IPS DF 6.9 (cell line): ENCODE data around the gene CCL2.

Experiments
- DNase-seq: peaks from one replicate; pipeline ENCODE4 v3.0.0-alpha.2; 2013; ENCODE audit warnings: low read depth, low spot score
- H3K27ac ChIP-seq: one replicate; pipeline ENCODE4 v1.5.1; 2013; ENCODE audit warnings: low read length, control low read depth
- H3K27me3 ChIP-seq: 2 replicates; pipeline ENCODE4 v1.6.1; 2013; ENCODE audit warnings: mild to moderate bottlenecking, low read length; ENCODE audit not compliant: control insufficient read depth, insufficient read depth
- H3K36me3 ChIP-seq: 2 replicates; pipeline ENCODE4 v1.6.1; 2013; ENCODE audit warnings: low read length; ENCODE audit not compliant: control insufficient read depth, insufficient read depth
- H3K4me1 ChIP-seq: 2 replicates; pipeline ENCODE4 v1.6.1; 2013; ENCODE audit warnings: low read length; ENCODE audit not compliant: control insufficient read depth, insufficient read depth
- H3K4me3 ChIP-seq: 2 replicates; pipeline ENCODE4 v1.5.1; 2013; ENCODE audit warnings: mild to moderate bottlenecking, low read length
- H3K9me3 ChIP-seq: 2 replicates; pipeline ENCODE4 v1.6.1; 2013; ENCODE audit warnings: low read length, inconsistent platforms; ENCODE audit not compliant: control insufficient read depth, insufficient read depth
- WGBS: extraction: QIAGEN DNeasy Blood & Tissue Kit; methylation state at CpG from one replicate; pipeline ENCODE4 v1.1.7; 2013; ENCODE audit warnings: mixed read lengths, missing lambda C conversion rate; ENCODE audit not compliant: insufficient read length, insufficient coverage; 5-methylcytosine and 5-hydroxymethylcytosine counted together

CCL2 gene

GRCh38 chr17:34254651-34255380 lies at the start of gene CCL2:
CCL2 (plus strand) TSS chr17:34255285; CDS start chr17:34255350, 65 bp downstream.
- H3K27ac ChIP-seq, result no peak within 1 kb of the TSS
- peak within 1 kb of the TSS; percentile 19; the same call in 1 of the 2 replicates for H3K4me3 ChIP-seq
- peaks cover 8% of the 10 kb centered on the region; the same call in 1 of the 2 replicates for H3K4me1 ChIP-seq
- WGBS, result no CpG with 5 or more reads among the region's 11 CpGs
- peak; percentile 60 for DNase-seq
- H3K27me3 ChIP-seq, result no peaks in the 10 kb centered on the region
- no peaks in the 10 kb centered on the region for H3K36me3 ChIP-seq
- no peaks in the 10 kb centered on the region for H3K9me3 ChIP-seq

- Histone ChIP-seq H3K4me1 (no peaks in the 10 kb centered on the region), H3K9me3 (no peaks in the 10 kb centered on the region), H3K27ac (no peak overlapping the region), H3K27me3 (no peaks in the 10 kb centered on the region), H3K36me3 (no peaks in the 10 kb centered on the region), H3K4me3 (no peak overlapping the region)
- no peak for DNase-seq
- no CpG with 5 or more reads among the region's 1 CpG for WGBS
Observed at GRCh38 chr17:34205401-34205800, 49.7 kb upstream of the CCL2 start.

- WGBS, result no CpG with 5 or more reads among the region's 3 CpGs
- Histone ChIP-seq H3K4me3 (no peak overlapping the region), H3K4me1 (no peaks in the 10 kb centered on the region), H3K9me3 (no peaks in the 10 kb centered on the region), H3K36me3 (no peaks in the 10 kb centered on the region), H3K27me3 (no peaks in the 10 kb centered on the region), H3K27ac (no peak overlapping the region)
- no peak for DNase-seq
Observed at GRCh38 chr17:34206569-34206968, 48.5 kb upstream of the CCL2 start.

- Histone ChIP-seq H3K27ac (no peak overlapping the region), H3K4me3 (no peak overlapping the region), H3K4me1 (no peaks in the 10 kb centered on the region), H3K36me3 (no peaks in the 10 kb centered on the region), H3K27me3 (no peaks in the 10 kb centered on the region), H3K9me3 (no peaks in the 10 kb centered on the region)
- no CpG with 5 or more reads among the region's 2 CpGs for WGBS
- DNase-seq, result no peak
Observed at GRCh38 chr17:34207572-34207971, 47.5 kb upstream of the CCL2 start.

- no CpG with 5 or more reads among the region's 1 CpG for WGBS
- DNase-seq, result no peak
- Histone ChIP-seq H3K27me3 (no peaks in the 10 kb centered on the region), H3K9me3 (no peaks in the 10 kb centered on the region), H3K4me1 (no peaks in the 10 kb centered on the region), H3K4me3 (no peak overlapping the region), H3K27ac (no peak overlapping the region), H3K36me3 (no peaks in the 10 kb centered on the region)
Observed at GRCh38 chr17:34218748-34219147, 36.3 kb upstream of the CCL2 start.

- no peaks in the 10 kb centered on the region for H3K27me3 ChIP-seq
- no CpG with 5 or more reads among the region's 2 CpGs for WGBS
- no peaks in the 10 kb centered on the region for H3K36me3 ChIP-seq
- H3K4me1 ChIP-seq, result no peaks in the 10 kb centered on the region
- H3K4me3 ChIP-seq, result no peak overlapping the region
- no peak overlapping the region for H3K27ac ChIP-seq
- DNase-seq, result no peak
- no peaks in the 10 kb centered on the region for H3K9me3 ChIP-seq
Observed at GRCh38 chr17:34219405-34219804, 35.7 kb upstream of the CCL2 start.

GRCh38 chr17:34220045-34220751 lies 34.9 kb upstream of the CCL2 start:
- no peak overlapping the region for H3K4me3 ChIP-seq
- H3K4me1 ChIP-seq, result no peaks in the 10 kb centered on the region
- DNase-seq, result no peak
- H3K27ac ChIP-seq, result no peak overlapping the region
- no peaks in the 10 kb centered on the region for H3K36me3 ChIP-seq
- no CpG with 5 or more reads among the region's 2 CpGs for WGBS
- H3K27me3 ChIP-seq, result no peaks in the 10 kb centered on the region
- no peaks in the 10 kb centered on the region for H3K9me3 ChIP-seq

GRCh38 chr17:34220752-34221395 lies 34.2 kb upstream of the CCL2 start:
- H3K27ac ChIP-seq, result no peak overlapping the region
- H3K4me3 ChIP-seq, result no peak overlapping the region
- WGBS, result no CpG with 5 or more reads among the region's 5 CpGs
- no peaks in the 10 kb centered on the region for H3K36me3 ChIP-seq
- H3K4me1 ChIP-seq, result no peaks in the 10 kb centered on the region
- H3K9me3 ChIP-seq, result no peaks in the 10 kb centered on the region
- H3K27me3 ChIP-seq, result no peaks in the 10 kb centered on the region
- DNase-seq, result no peak

GRCh38 chr17:34221411-34221810 lies 33.7 kb upstream of the CCL2 start:
- H3K4me1 ChIP-seq, result no peaks in the 10 kb centered on the region
- no peaks in the 10 kb centered on the region for H3K27me3 ChIP-seq
- H3K9me3 ChIP-seq, result no peaks in the 10 kb centered on the region
- no peak overlapping the region for H3K4me3 ChIP-seq
- H3K27ac ChIP-seq, result no peak overlapping the region
- H3K36me3 ChIP-seq, result no peaks in the 10 kb centered on the region
- DNase-seq, result no peak
- WGBS, result no CpG with 5 or more reads among the region's 4 CpGs

GRCh38 chr17:34222722-34223497 lies 32.2 kb upstream of the CCL2 start:
- H3K36me3 ChIP-seq, result no peaks in the 10 kb centered on the region
- no peak for DNase-seq
- H3K27me3 ChIP-seq, result no peaks in the 10 kb centered on the region
- no peaks in the 10 kb centered on the region for H3K9me3 ChIP-seq
- no peak overlapping the region for H3K27ac ChIP-seq
- no CpG with 5 or more reads among the region's 3 CpGs for WGBS
- no peak overlapping the region for H3K4me3 ChIP-seq
- H3K4me1 ChIP-seq, result no peaks in the 10 kb centered on the region
